MM.1S (cell line): ENCODE data around the gene CCDC107.

ENCODE experiments used
- CTCF ChIP-seq: fragments of 300-600 bp; sonication (generic); IDR thresholded peaks from 2 replicates; pipeline ENCODE4 v1.5.1; 2016; ENCODE audit warnings: antibody characterized with exemption, low read length, mixed read lengths
- EZH2 ChIP-seq: fragments of 300-600 bp; sonication (generic); optimal IDR thresholded peaks from 2 replicates; pipeline ENCODE3; 2017; ENCODE audit warnings: low read depth, mild to moderate bottlenecking, antibody characterized with exemption, low read length, mixed read lengths
- EZH2phosphoT487 ChIP-seq: fragments of 300-600 bp; sonication (generic); IDR thresholded peaks from 2 replicates; pipeline ENCODE4 v1.6.1; 2018; ENCODE audit warnings: antibody characterized with exemption, low read length

DNA sequence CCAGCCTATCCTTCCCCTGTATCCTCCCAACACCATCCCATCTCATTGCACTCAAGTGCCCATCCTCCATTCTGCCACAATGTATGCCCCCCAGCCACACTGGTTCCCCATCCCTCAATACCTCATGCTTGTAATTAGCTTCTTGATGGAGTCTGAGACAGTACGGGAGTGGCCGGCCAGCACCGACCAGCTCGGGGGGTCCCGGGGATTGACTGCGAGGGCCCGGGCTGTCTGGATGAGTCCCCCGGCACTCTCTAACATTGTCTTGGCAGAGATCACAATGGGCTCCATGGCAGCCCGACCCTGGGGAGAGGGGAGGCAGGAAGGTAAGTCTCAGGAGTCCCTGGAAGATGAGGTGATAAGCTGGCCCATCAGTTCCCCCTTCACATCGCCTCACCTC, 48.9 kb downstream of the CCDC107 start:
- TF ChIP-seq CTCF (no peak), EZH2 (no peak), EZH2phosphoT487 (no peak)
